NT2/D1 (cell line): ENCODE results near the gene RNF181.

Experiments used
- SUZ12 ChIP-seq: IDR thresholded peaks from 2 replicates; pipeline ENCODE4 v1.6.1; 2011; ENCODE audit not compliant: insufficient read length, insufficient read depth; ENCODE audit errors: extremely low read depth
- YY1 ChIP-seq: IDR thresholded peaks from 2 replicates; pipeline ENCODE4 v1.6.1; 2011; ENCODE audit not compliant: insufficient read length, insufficient read depth

- TF ChIP-seq YY1 (no peak), SUZ12 (no peak)
Observed at GRCh38 chr2:85621338-85621737, 25.8 kb downstream of the RNF181 start.
